Myocyte (in vitro differentiated cells): ENCODE measurements around the gene WNK3. TPM values are rescaled to one million over a fixed set of nuclear protein-coding genes. Genes with fewer than 3 reads are reported as not detected.

Experiments
- DNase-seq: peaks from one replicate; pipeline ENCODE4 v3.0.0-alpha.2; 2012; ENCODE audit warnings: low read depth
- total RNA-seq: library from RNA; depleted of rRNA; stranded (reverse); fragments of >200 nt; gene quantifications from 2 replicates; pipeline ENCODE4 v1.2.3, GENCODE V29; 2014

Gene WNK3
- total RNA-seq, 1 donor from 2014 or later: 0.05 TPM

- DNase-seq: peak; percentile 38
Observed at GRCh38 chrX:54171527-54172250, 186.2 kb downstream of the WNK3 start.

GRCh38 chrX:54171091-54171490 is 186.8 kb downstream of the WNK3 start:
- DNase-seq: no peak

GRCh38 chrX:54166915-54167314 is 190.9 kb downstream of the WNK3 start:
- DNase-seq: no peak

- DNase-seq: no peak
Observed at GRCh38 chrX:54157561-54157960, 200.3 kb downstream of the WNK3 start.

Other genes starting within 250 kb of the WNK3 start
- 19.3 and 22.2 TPM in 2 replicates for gene FAM120C, start 174.8 kb downstream of the WNK3 start, total RNA-seq
- gene TSR2, start 82.4 kb upstream of the WNK3 start, total RNA-seq: 21.7 and 27.0 TPM in 2 replicates
- 7.8 and 7.9 TPM in 2 replicates for gene FGD1, start 138.2 kb upstream of the WNK3 start, total RNA-seq
- 39.1 and 40.1 TPM in 2 replicates for gene GNL3L, start 172.2 kb upstream of the WNK3 start, total RNA-seq